GM23338 (cell line): ENCODE measurements around the gene ABCD3. TPM values are rescaled to one million over a fixed set of nuclear protein-coding genes. Genes with fewer than 3 reads are reported as not detected.

ENCODE experiments used
- ATAC-seq: fragments of 200-7000 bp; cut with Tn5 transposase; 3 replicates; pipeline ENCODE4 v1.9.1; 2020
- DNase-seq: peaks from one replicate; pipeline ENCODE4 v3.0.0-alpha.2; 2015; ENCODE audit warnings: low spot score
- H2AFZ ChIP-seq: fragments of 200-600 bp; sonication (generic); 2 replicates; pipeline ENCODE4 v1.8.0; 2016; ENCODE audit warnings: antibody characterized with exemption, mild to moderate bottlenecking, moderate library complexity
- H3F3A ChIP-seq: fragments of 200-600 bp; sonication (generic); replicated peaks from 2 replicates; pipeline ENCODE4 v1.8.0; 2017; ENCODE audit warnings: antibody characterized with exemption, mixed run types, low read depth
- H3K27ac ChIP-seq: fragments of 200-600 bp; sonication (generic); 2 replicates; pipeline ENCODE4 v1.6.1; 2016; ENCODE audit warnings: low read depth
- H3K27me3 ChIP-seq: fragments of 200-600 bp; sonication (generic); 2 replicates; pipeline ENCODE4 v1.8.0; 2016; ENCODE audit warnings: mild to moderate bottlenecking, mixed run types, moderate library complexity; ENCODE audit not compliant: insufficient read depth
- H3K36me3 ChIP-seq: fragments of 200-600 bp; sonication (generic); 2 replicates; pipeline ENCODE4 v1.8.0; 2016; ENCODE audit warnings: mild to moderate bottlenecking; ENCODE audit not compliant: insufficient read depth
- H3K4me1 ChIP-seq: fragments of 200-600 bp; sonication (generic); 2 replicates; pipeline ENCODE4 v1.8.0; 2016; ENCODE audit warnings: mild to moderate bottlenecking, moderate library complexity; ENCODE audit not compliant: insufficient read depth
- H3K4me2 ChIP-seq: fragments of 200-600 bp; sonication (generic); 2 replicates; pipeline ENCODE4 v1.7.1; 2017; ENCODE audit warnings: mixed run types
- H3K4me3 ChIP-seq: fragments of 200-600 bp; sonication (generic); 2 replicates; pipeline ENCODE4 v1.6.1; 2016; ENCODE audit warnings: mixed run types
- H3K79me2 ChIP-seq: fragments of 200-600 bp; sonication (generic); replicated peaks from 2 replicates; pipeline ENCODE4 v1.8.0; 2017; ENCODE audit warnings: mild to moderate bottlenecking; ENCODE audit not compliant: insufficient read depth
- H3K9me2 ChIP-seq: fragments of 200-600 bp; sonication (generic); 2 replicates; pipeline ENCODE4 v1.8.0; 2017; ENCODE audit not compliant: insufficient read depth
- H4K20me1 ChIP-seq: fragments of 200-600 bp; sonication (generic); replicated peaks from 2 replicates; pipeline ENCODE4 v1.8.0; 2017; ENCODE audit warnings: mild to moderate bottlenecking; ENCODE audit not compliant: insufficient read depth
- H3K27ac Mint-ChIP-seq: 2 replicates; pipeline ENCODE4 v1.8.0; 2020; ENCODE audit warnings: inconsistent platforms, mild to moderate bottlenecking, moderate library complexity, mixed read lengths
- H3K27me3 Mint-ChIP-seq: 3 replicates; pipeline ENCODE4 v1.8.0; 2022; ENCODE audit warnings: low read depth, mild to moderate bottlenecking, moderate library complexity, mixed read lengths, inconsistent platforms; ENCODE audit not compliant: insufficient read depth, poor library complexity
- H3K36me3 Mint-ChIP-seq: 3 replicates; pipeline ENCODE4 v1.8.0; 2021; ENCODE audit warnings: low read depth, mild to moderate bottlenecking, inconsistent platforms, moderate library complexity, mixed read lengths
- H3K4me1 Mint-ChIP-seq: 3 replicates; pipeline ENCODE4 v1.8.0; 2020; ENCODE audit warnings: mild to moderate bottlenecking, inconsistent platforms, mixed read lengths
- H3K4me3 Mint-ChIP-seq: 3 replicates; pipeline ENCODE4 v1.8.0; 2021; ENCODE audit warnings: moderate library complexity, mild to moderate bottlenecking, inconsistent platforms, mixed read lengths
- H3K9me3 Mint-ChIP-seq: 3 replicates; pipeline ENCODE4 v1.8.0; 2020; ENCODE audit warnings: moderate library complexity, mild to moderate bottlenecking, inconsistent platforms, mixed read lengths
- CREB1 ChIP-seq: fragments of 250-450 bp; sonication (Bioruptor Pico); IDR thresholded peaks from 2 replicates; pipeline ENCODE4 v1.5.0; 2020; ENCODE audit warnings: low read depth, mild to moderate bottlenecking, moderate library complexity
- EZH2 ChIP-seq: fragments of 200-600 bp; sonication (generic); IDR thresholded peaks from one replicate; pipeline ENCODE4 v1.8.0; 2017; ENCODE audit warnings: antibody characterized with exemption, mild to moderate bottlenecking, low read depth; ENCODE audit not compliant: unreplicated experiment
- EZH2phosphoT487 ChIP-seq: fragments of 200-600 bp; sonication (generic); IDR thresholded peaks from one replicate; pipeline ENCODE4 v1.8.1; 2018; ENCODE audit warnings: antibody characterized with exemption; ENCODE audit not compliant: unreplicated experiment
- JUNB ChIP-seq: IDR thresholded peaks from one replicate; pipeline ENCODE4 v1.6.1; 2016; ENCODE audit warnings: antibody characterized with exemption; ENCODE audit not compliant: unreplicated experiment
- NANOG ChIP-seq: IDR thresholded peaks from 2 replicates; pipeline ENCODE4 v1.6.1; 2016; ENCODE audit warnings: antibody characterized with exemption, borderline replicate concordance
- POLR2AphosphoS5 ChIP-seq: IDR thresholded peaks from 2 replicates; pipeline ENCODE4 v1.6.1; 2016; ENCODE audit warnings: antibody characterized with exemption, low read depth
- STAT1 ChIP-seq: IDR thresholded peaks from one replicate; pipeline ENCODE4 v1.6.1; 2016; ENCODE audit warnings: antibody characterized with exemption; ENCODE audit not compliant: unreplicated experiment
- ZNF114 ChIP-seq: fragments of 250-450 bp; sonication (Bioruptor Pico); IDR thresholded peaks from 2 replicates; pipeline ENCODE4 v1.5.0; 2020; ENCODE audit warnings: mild to moderate bottlenecking, moderate library complexity
- ZNF331 ChIP-seq: fragments of 250-450 bp; sonication (Bioruptor Pico); IDR thresholded peaks from 2 replicates; pipeline ENCODE4 v1.5.0; 2020; ENCODE audit warnings: low read depth, mild to moderate bottlenecking, moderate library complexity
- polyA plus RNA-seq: library from polyadenylated mRNA; unstranded; fragments of >200 nt; fragmentation: Nextera tagmentation; extraction: Ambion mirVana; gene quantifications from 2 replicates; pipeline ENCODE4 v1.2.1, GENCODE V29; 2016
- total RNA-seq: library from RNA; depleted of rRNA; stranded (reverse); fragments of >200 nt; shearing (Covaris generic); gene quantifications from 2 replicates; pipeline ENCODE4 v1.2.3, GENCODE V29; 2014
- TF ChIP-seq, protein P1 (sequence below): fragments of 250-450 bp; sonication (Bioruptor Pico); IDR thresholded peaks from 2 replicates; pipeline ENCODE4 v1.5.0; 2020; ENCODE audit warnings: mild to moderate bottlenecking, moderate library complexity
- TF ChIP-seq, protein P2 (sequence below): IDR thresholded peaks from one replicate; pipeline ENCODE4 v1.6.1; 2018; ENCODE audit warnings: antibody characterized with exemption; ENCODE audit not compliant: unreplicated experiment
- TF ChIP-seq, protein P3 (sequence below), 2 experiments: fragments of 200-600 bp in 1 of 2; sonication (generic) in 1 of 2; conservative IDR thresholded peaks; 2 replicates each; pipeline versions ENCODE4 v1.5.1 to v1.6.1; 2016 to 2017; ENCODE audit warnings: antibody characterized with exemption in 2 of 2, low read depth in 2 of 2, mild to moderate bottlenecking in 2 of 2, moderate library complexity in 1 of 2
- TF ChIP-seq, protein P4 (sequence below): IDR thresholded peaks from 2 replicates; pipeline ENCODE4 v1.6.1; 2016; ENCODE audit warnings: antibody characterized with exemption

The ABCD3 gene
- total and polyA plus RNA-seq, 2 experiments from 2014 or later: 12.3 to 24.0 TPM

DNA sequence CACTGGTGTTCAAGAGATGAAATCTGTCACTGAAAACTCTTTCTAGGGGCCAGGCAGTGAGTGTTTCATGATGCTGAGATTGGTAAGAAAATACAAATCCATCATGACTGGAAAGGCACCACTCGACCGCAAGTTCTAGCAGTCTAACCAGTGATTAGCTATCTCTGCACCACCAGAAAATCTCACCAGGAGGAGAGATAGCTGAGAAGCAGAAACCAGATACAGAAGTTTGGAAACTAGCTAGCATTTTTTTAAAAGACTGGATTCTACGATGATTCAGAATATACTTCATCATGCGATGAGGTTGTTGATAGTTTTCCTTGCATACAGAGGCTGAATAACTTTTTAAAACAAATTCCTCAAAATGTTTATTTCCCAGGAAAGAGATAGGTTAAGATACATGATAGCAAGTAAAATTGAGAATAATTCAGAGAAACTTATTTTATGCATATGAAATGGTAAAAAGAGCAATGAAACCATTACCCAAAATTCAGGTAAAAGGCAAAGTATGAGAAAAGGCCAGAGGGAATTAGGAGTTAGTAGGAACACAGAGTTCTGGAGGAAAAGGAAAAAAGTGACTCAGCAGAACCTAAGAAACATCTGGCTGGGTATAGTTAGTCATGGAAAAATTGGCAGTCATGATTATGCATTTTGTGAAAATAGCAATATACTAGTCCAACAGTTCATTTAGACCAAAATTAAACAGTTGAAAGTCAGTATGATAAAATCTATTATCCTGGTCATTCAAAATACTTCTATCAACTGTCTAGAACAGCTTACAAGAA is 126.7 kb downstream of the ABCD3 start:
- Histone ChIP-seq H2AFZ (no peak overlapping the region), H3K4me3 (no peak overlapping the region), H3K79me2 (peaks cover 12% of the 10 kb centered on the region; the same call in 1 of the 2 replicates), H3K27me3 (peaks cover 34% of the 10 kb centered on the region), H3K36me3 (no peaks in the 10 kb centered on the region), H4K20me1 (no peaks in the 10 kb centered on the region), H3F3A (peaks cover 8% of the 10 kb centered on the region; the same call in 1 of the 2 replicates), H3K4me1 (peaks cover 18% of the 10 kb centered on the region), H3K4me2 (no peak overlapping the region), H3K27ac (no peak overlapping the region), H3K9me2 (no peaks in the 10 kb centered on the region)
- H3K9me3 Mint-ChIP-seq: no peaks in the 10 kb centered on the region
- DNase-seq: no peak
- ATAC-seq: no peak
- peaks cover 20% of the 10 kb centered on the region for H3K4me1 Mint-ChIP-seq
- peaks cover 21% of the 10 kb centered on the region for H3K27me3 Mint-ChIP-seq
- H3K36me3 Mint-ChIP-seq: no peaks in the 10 kb centered on the region; the same call in 2 of the 3 replicates
- H3K4me3 Mint-ChIP-seq: no peak overlapping the region
- H3K27ac Mint-ChIP-seq: no peak overlapping the region
- TF ChIP-seq ZNF331: no peak
- TF ChIP-seq, protein P1, sequence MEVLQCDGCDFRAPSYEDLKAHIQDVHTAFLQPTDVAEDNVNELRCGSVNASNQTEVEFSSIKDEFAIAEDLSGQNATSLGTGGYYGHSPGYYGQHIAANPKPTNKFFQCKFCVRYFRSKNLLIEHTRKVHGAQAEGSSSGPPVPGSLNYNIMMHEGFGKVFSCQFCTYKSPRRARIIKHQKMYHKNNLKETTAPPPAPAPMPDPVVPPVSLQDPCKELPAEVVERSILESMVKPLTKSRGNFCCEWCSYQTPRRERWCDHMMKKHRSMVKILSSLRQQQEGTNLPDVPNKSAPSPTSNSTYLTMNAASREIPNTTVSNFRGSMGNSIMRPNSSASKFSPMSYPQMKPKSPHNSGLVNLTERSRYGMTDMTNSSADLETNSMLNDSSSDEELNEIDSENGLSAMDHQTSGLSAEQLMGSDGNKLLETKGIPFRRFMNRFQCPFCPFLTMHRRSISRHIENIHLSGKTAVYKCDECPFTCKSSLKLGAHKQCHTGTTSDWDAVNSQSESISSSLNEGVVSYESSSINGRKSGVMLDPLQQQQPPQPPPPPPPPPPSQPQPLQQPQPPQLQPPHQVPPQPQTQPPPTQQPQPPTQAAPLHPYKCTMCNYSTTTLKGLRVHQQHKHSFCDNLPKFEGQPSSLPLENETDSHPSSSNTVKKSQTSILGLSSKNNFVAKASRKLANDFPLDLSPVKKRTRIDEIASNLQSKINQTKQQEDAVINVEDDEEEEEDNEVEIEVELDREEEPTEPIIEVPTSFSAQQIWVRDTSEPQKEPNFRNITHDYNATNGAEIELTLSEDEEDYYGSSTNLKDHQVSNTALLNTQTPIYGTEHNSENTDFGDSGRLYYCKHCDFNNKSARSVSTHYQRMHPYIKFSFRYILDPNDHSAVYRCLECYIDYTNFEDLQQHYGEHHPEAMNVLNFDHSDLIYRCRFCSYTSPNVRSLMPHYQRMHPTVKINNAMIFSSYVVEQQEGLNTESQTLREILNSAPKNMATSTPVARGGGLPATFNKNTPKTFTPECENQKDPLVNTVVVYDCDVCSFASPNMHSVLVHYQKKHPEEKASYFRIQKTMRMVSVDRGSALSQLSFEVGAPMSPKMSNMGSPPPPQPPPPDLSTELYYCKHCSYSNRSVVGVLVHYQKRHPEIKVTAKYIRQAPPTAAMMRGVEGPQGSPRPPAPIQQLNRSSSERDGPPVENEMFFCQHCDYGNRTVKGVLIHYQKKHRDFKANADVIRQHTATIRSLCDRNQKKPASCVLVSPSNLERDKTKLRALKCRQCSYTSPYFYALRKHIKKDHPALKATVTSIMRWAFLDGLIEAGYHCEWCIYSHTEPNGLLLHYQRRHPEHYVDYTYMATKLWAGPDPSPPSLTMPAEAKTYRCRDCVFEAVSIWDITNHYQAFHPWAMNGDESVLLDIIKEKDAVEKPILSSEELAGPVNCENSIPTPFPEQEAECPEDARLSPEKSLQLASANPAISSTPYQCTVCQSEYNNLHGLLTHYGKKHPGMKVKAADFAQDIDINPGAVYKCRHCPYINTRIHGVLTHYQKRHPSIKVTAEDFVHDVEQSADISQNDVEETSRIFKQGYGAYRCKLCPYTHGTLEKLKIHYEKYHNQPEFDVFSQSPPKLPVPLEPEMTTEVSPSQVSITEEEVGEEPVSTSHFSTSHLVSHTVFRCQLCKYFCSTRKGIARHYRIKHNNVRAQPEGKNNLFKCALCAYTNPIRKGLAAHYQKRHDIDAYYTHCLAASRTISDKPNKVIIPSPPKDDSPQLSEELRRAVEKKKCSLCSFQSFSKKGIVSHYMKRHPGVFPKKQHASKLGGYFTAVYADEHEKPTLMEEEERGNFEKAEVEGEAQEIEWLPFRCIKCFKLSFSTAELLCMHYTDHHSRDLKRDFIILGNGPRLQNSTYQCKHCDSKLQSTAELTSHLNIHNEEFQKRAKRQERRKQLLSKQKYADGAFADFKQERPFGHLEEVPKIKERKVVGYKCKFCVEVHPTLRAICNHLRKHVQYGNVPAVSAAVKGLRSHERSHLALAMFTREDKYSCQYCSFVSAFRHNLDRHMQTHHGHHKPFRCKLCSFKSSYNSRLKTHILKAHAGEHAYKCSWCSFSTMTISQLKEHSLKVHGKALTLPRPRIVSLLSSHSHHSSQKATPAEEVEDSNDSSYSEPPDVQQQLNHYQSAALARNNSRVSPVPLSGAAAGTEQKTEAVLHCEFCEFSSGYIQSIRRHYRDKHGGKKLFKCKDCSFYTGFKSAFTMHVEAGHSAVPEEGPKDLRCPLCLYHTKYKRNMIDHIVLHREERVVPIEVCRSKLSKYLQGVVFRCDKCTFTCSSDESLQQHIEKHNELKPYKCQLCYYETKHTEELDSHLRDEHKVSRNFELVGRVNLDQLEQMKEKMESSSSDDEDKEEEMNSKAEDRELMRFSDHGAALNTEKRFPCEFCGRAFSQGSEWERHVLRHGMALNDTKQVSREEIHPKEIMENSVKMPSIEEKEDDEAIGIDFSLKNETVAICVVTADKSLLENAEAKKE: no peak
- no peak for TF ChIP-seq ZNF114 (CRISPR knock-in tag)
- TF ChIP-seq, protein P2, sequence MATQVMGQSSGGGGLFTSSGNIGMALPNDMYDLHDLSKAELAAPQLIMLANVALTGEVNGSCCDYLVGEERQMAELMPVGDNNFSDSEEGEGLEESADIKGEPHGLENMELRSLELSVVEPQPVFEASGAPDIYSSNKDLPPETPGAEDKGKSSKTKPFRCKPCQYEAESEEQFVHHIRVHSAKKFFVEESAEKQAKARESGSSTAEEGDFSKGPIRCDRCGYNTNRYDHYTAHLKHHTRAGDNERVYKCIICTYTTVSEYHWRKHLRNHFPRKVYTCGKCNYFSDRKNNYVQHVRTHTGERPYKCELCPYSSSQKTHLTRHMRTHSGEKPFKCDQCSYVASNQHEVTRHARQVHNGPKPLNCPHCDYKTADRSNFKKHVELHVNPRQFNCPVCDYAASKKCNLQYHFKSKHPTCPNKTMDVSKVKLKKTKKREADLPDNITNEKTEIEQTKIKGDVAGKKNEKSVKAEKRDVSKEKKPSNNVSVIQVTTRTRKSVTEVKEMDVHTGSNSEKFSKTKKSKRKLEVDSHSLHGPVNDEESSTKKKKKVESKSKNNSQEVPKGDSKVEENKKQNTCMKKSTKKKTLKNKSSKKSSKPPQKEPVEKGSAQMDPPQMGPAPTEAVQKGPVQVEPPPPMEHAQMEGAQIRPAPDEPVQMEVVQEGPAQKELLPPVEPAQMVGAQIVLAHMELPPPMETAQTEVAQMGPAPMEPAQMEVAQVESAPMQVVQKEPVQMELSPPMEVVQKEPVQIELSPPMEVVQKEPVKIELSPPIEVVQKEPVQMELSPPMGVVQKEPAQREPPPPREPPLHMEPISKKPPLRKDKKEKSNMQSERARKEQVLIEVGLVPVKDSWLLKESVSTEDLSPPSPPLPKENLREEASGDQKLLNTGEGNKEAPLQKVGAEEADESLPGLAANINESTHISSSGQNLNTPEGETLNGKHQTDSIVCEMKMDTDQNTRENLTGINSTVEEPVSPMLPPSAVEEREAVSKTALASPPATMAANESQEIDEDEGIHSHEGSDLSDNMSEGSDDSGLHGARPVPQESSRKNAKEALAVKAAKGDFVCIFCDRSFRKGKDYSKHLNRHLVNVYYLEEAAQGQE: no peak
- TF ChIP-seq, protein P3, sequence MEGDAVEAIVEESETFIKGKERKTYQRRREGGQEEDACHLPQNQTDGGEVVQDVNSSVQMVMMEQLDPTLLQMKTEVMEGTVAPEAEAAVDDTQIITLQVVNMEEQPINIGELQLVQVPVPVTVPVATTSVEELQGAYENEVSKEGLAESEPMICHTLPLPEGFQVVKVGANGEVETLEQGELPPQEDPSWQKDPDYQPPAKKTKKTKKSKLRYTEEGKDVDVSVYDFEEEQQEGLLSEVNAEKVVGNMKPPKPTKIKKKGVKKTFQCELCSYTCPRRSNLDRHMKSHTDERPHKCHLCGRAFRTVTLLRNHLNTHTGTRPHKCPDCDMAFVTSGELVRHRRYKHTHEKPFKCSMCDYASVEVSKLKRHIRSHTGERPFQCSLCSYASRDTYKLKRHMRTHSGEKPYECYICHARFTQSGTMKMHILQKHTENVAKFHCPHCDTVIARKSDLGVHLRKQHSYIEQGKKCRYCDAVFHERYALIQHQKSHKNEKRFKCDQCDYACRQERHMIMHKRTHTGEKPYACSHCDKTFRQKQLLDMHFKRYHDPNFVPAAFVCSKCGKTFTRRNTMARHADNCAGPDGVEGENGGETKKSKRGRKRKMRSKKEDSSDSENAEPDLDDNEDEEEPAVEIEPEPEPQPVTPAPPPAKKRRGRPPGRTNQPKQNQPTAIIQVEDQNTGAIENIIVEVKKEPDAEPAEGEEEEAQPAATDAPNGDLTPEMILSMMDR (conservative IDR thresholded peaks at IDR 0.05; ENCODE audit: low read depth in 2 of 2): no peak
- no peak for TF ChIP-seq EZH2
- TF ChIP-seq STAT1: no peak
- no peak for TF ChIP-seq JUNB
- no peak for TF ChIP-seq POLR2AphosphoS5
- TF ChIP-seq EZH2phosphoT487: no peak
- no peak for TF ChIP-seq CREB1
- TF ChIP-seq, protein P4, sequence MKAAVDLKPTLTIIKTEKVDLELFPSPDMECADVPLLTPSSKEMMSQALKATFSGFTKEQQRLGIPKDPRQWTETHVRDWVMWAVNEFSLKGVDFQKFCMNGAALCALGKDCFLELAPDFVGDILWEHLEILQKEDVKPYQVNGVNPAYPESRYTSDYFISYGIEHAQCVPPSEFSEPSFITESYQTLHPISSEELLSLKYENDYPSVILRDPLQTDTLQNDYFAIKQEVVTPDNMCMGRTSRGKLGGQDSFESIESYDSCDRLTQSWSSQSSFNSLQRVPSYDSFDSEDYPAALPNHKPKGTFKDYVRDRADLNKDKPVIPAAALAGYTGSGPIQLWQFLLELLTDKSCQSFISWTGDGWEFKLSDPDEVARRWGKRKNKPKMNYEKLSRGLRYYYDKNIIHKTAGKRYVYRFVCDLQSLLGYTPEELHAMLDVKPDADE: no peak
- TF ChIP-seq NANOG: no peak
